HCT116 (cell line): Measurements from ENCODE around the gene PCDHGC4. TPM values are rescaled to one million over a fixed set of nuclear protein-coding genes. Genes with fewer than 3 reads are reported as not detected.

Experiments used
- ATAC-seq: fragments of 200-7000 bp; cut with Tn5 transposase; 2 replicates; pipeline ENCODE4 v1.9.1; 2020; ENCODE audit warnings: mild to moderate bottlenecking, moderate library complexity
- BruUV-seq: library from RNA; stranded (reverse); fragments of 400-500 nt; replicated peaks from 2 replicates; lab custom pipeline; 2021; lab: Mats Ljungman, UMichigan
- CTCF ChIA-PET: fragments of 300-600 bp; sonication (Branson Sonifier 250); formaldehyde crosslinking; loops from one replicate; lab custom pipeline; 2021; ENCODE audit warnings: antibody characterized with exemption; lab: Charles Lee
- POLR2A ChIA-PET: fragments of 300-600, 350-600 bp; sonication (Branson Sonifier 250); formaldehyde crosslinking; loops from one replicate; lab custom pipeline; 2021; ENCODE audit warnings: antibody characterized with exemption; lab: Charles Lee
- RAD21 ChIA-PET, 2 experiments: fragments of 300-600 bp; sonication (Branson Sonifier 250); formaldehyde crosslinking; loops; one replicate each; lab custom pipeline; 2023; ENCODE audit warnings: low total read pairs in 2 of 2; ENCODE audit not compliant: uncharacterized antibody in 2 of 2, unreplicated experiment in 2 of 2, low non-redundant PET in 1 of 2; lab: Charles Lee
- DNase-seq: peaks from one replicate; pipeline ENCODE4 v3.0.0-alpha.2; 2010; ENCODE audit warnings: low read depth, low spot score
- H2AFZ ChIP-seq: fragments of 200-600 bp; shearing (Covaris generic), sonication (generic); 2 replicates; pipeline ENCODE4 v1.6.1; 2017; ENCODE audit warnings: low read depth, mixed run types, mixed read lengths, antibody characterized with exemption, low read length; ENCODE audit not compliant: poor library complexity, severe bottlenecking
- H3K27ac ChIP-seq: 2 replicates; pipeline ENCODE4 v1.5.1; 2012; ENCODE audit warnings: low read depth, low read length
- H3K27me3 ChIP-seq: fragments of 200-600 bp; sonication (generic); 2 replicates; pipeline ENCODE4 v1.6.1; 2016; ENCODE audit warnings: mixed run types, low read length, mixed read lengths; ENCODE audit not compliant: insufficient read depth
- H3K36me3 ChIP-seq, 2 experiments: fragments of 200-500 bp in 1 of 2; fragments of 200-600 bp in 1 of 2; sonication (Bioruptor generic) in 1 of 2; sonication (generic) in 1 of 2; 2 replicates each; pipeline versions ENCODE4 v1.5.1 to v1.6.1; 2014 to 2016; ENCODE audit warnings: low read length in 2 of 2, inconsistent platforms in 1 of 2, mixed read lengths in 1 of 2, mixed run types in 1 of 2; ENCODE audit not compliant: insufficient read depth in 2 of 2, control insufficient read depth in 1 of 2
- H3K4me1 ChIP-seq, 2 experiments: fragments of 200-600 bp in 1 of 2; sonication (generic) in 1 of 2; 2 replicates each; pipeline versions ENCODE4 v1.5.1 to v1.6.1; 2012 to 2017; ENCODE audit warnings: low read length in 2 of 2, inconsistent platforms in 1 of 2, mild to moderate bottlenecking in 1 of 2, mixed read lengths in 1 of 2, mixed run types in 1 of 2, moderate library complexity in 1 of 2; ENCODE audit not compliant: insufficient read depth in 2 of 2, control insufficient read depth in 1 of 2
- H3K4me2 ChIP-seq: fragments of 200-600 bp; sonication (generic); 2 replicates; pipeline ENCODE4 v1.6.1; 2017; ENCODE audit warnings: mixed run types, low read length, mixed read lengths
- H3K4me3 ChIP-seq, 2 experiments: fragments of 200-600 bp in 1 of 2; sonication (generic) in 1 of 2; replicated peaks in 1 of 2; 2 replicates each; pipeline ENCODE4 v1.5.1; 2011 to 2016; ENCODE audit warnings: low read length in 2 of 2, control low read depth in 1 of 2, low read depth in 1 of 2, mild to moderate bottlenecking in 1 of 2, mixed read lengths in 1 of 2, mixed run types in 1 of 2
- H3K79me2 ChIP-seq: fragments of 200-600 bp; sonication (generic); 2 replicates; pipeline ENCODE4 v1.6.1; 2017; ENCODE audit warnings: mild to moderate bottlenecking, mixed run types, low read length, moderate library complexity, mixed read lengths; ENCODE audit not compliant: insufficient read depth
- H3K9ac ChIP-seq: fragments of 200-600 bp; sonication (generic); 2 replicates; pipeline ENCODE4 v1.6.1; 2016; ENCODE audit warnings: low read length, mixed read lengths
- H3K9me2 ChIP-seq: fragments of 200-600 bp; sonication (generic), shearing (Covaris generic); 2 replicates; pipeline ENCODE4 v1.6.1; 2017; ENCODE audit warnings: mixed run types, mild to moderate bottlenecking, moderate library complexity; ENCODE audit not compliant: insufficient read depth
- H3K9me3 ChIP-seq, 2 experiments: fragments of 200-500 bp in 1 of 2; fragments of 200-600 bp in 1 of 2; sonication (Bioruptor generic) in 1 of 2; sonication (generic) in 1 of 2; 2 replicates each; pipeline ENCODE4 v1.6.1; 2014 to 2017; ENCODE audit warnings: low read length in 2 of 2, mixed read lengths in 2 of 2, inconsistent platforms in 1 of 2, low read depth in 1 of 2, mild to moderate bottlenecking in 1 of 2, mixed run types in 1 of 2, moderate library complexity in 1 of 2; ENCODE audit not compliant: control insufficient read depth in 1 of 2, insufficient read depth in 1 of 2
- H4K20me1 ChIP-seq: fragments of 200-600 bp; sonication (generic), shearing (Covaris generic); 2 replicates; pipeline ENCODE4 v1.6.1; 2017; ENCODE audit warnings: mixed run types, mild to moderate bottlenecking, moderate library complexity; ENCODE audit not compliant: insufficient read depth
- ATF3 ChIP-seq: IDR thresholded peaks from 2 replicates; pipeline ENCODE4 v1.6.1; 2012
- CBX3 ChIP-seq: IDR thresholded peaks from 2 replicates; pipeline ENCODE4 v1.6.1; 2012; ENCODE audit warnings: low read depth
- CEBPB ChIP-seq: IDR thresholded peaks from 2 replicates; pipeline ENCODE4 v1.6.1; 2012; ENCODE audit warnings: low read depth
- EGR1 ChIP-seq: IDR thresholded peaks from 2 replicates; pipeline ENCODE4 v1.6.1; 2012; ENCODE audit warnings: low read depth
- EZH2phosphoT487 ChIP-seq: fragments of 200-600 bp; IDR thresholded peaks from 2 replicates; pipeline ENCODE4 v1.6.1; 2018; ENCODE audit warnings: antibody characterized with exemption, borderline replicate concordance
- FOSL1 ChIP-seq: IDR thresholded peaks from 2 replicates; pipeline ENCODE4 v1.6.1; 2012; ENCODE audit warnings: low read depth
- JUND ChIP-seq: IDR thresholded peaks from 2 replicates; pipeline ENCODE4 v1.6.1; 2012
- MAX ChIP-seq: IDR thresholded peaks from 2 replicates; pipeline ENCODE4 v1.6.1; 2012
- SIN3A ChIP-seq: IDR thresholded peaks from 2 replicates; pipeline ENCODE4 v1.6.1; 2012; ENCODE audit warnings: low read depth
- SP1 ChIP-seq: IDR thresholded peaks from 2 replicates; pipeline ENCODE4 v1.6.1; 2012; ENCODE audit warnings: low read depth
- SRF ChIP-seq: IDR thresholded peaks from 2 replicates; pipeline ENCODE4 v1.6.1; 2012; ENCODE audit warnings: low read depth
- TCF7L2 ChIP-seq: IDR thresholded peaks from 2 replicates; pipeline ENCODE4 v1.7.0; 2011; ENCODE audit warnings: borderline replicate concordance, inconsistent platforms; ENCODE audit not compliant: insufficient read depth, insufficient read length; ENCODE audit errors: extremely low read depth
- ZFX ChIP-seq: fragments of 450-650 bp; IDR thresholded peaks from 2 replicates; pipeline ENCODE4 v1.6.1; 2017
- ZNF274 ChIP-seq: fragments of 200-500 bp; sonication (Bioruptor generic); IDR thresholded peaks from 2 replicates; pipeline ENCODE4 v1.6.1; 2014; ENCODE audit warnings: mild to moderate bottlenecking, low read depth, low read length, inconsistent platforms
- intact Hi-C: fragments of 100-400 bp; cut with micrococcal nuclease; formaldehyde crosslinking; loops from 2 replicates; pipeline ENCODE4 v1.10.0; 2022
- total RNA-seq: library from RNA; stranded (reverse); gene quantifications from one replicate; pipeline ENCODE4 v1.2.1, GENCODE V29; 2021; ENCODE audit not compliant: unreplicated experiment

Gene PCDHGC4
- total RNA-seq, 1 experiment from 2014 or later, result 0.05 TPM

GRCh38 chr5:141503681-141504080, 18.9 kb downstream of the PCDHGC4 start:
- ATAC-seq (no peak), DNase-seq (no peak)
- Histone ChIP-seq H3K27ac (no peak overlapping the region), H3K36me3 (no peaks in the 10 kb centered on the region), H3K9me3 (no peaks in the 10 kb centered on the region), H2AFZ (no peak overlapping the region), H3K79me2 (no peaks in the 10 kb centered on the region), H3K4me3 (no peak overlapping the region), H3K4me1 (no peaks in the 10 kb centered on the region), H4K20me1 (no peaks in the 10 kb centered on the region), H3K9me2 (no peaks in the 10 kb centered on the region), H3K27me3 (no peaks in the 10 kb centered on the region), H3K4me2 (no peak overlapping the region), H3K9ac (no peak overlapping the region)
- ChIA-PET POLR2A (no interaction called here), RAD21 (no interaction called here), CTCF (no interaction called here)
- intact Hi-C loops, result no loop called here
- no TSS peak for BruUV-seq
- no peak for TF ChIP-seq EGR1
- no peak for TF ChIP-seq SP1
- TF ChIP-seq CEBPB, result no peak
- TF ChIP-seq MAX, result no peak
- no peak for TF ChIP-seq ATF3
- TF ChIP-seq FOSL1, result no peak
- TF ChIP-seq TCF7L2, result no peak
- no peak for TF ChIP-seq SIN3A
- no peak for TF ChIP-seq ZFX

GRCh38 chr5:141504216-141504615, 19.4 kb downstream of the PCDHGC4 start:
- H4K20me1 ChIP-seq, result no peaks in the 10 kb centered on the region
- no peak overlapping the region for H2AFZ ChIP-seq
- no peaks in the 10 kb centered on the region for H3K4me1 ChIP-seq
- no peaks in the 10 kb centered on the region for H3K9me3 ChIP-seq
- ATAC-seq (no peak), DNase-seq (no peak)
- H3K4me2 ChIP-seq, result no peak overlapping the region
- H3K9me2 ChIP-seq, result no peaks in the 10 kb centered on the region
- H3K27ac ChIP-seq, result no peak overlapping the region
- ChIA-PET CTCF (no interaction called here), POLR2A (no interaction called here), RAD21 (no interaction called here)
- no peak overlapping the region for H3K4me3 ChIP-seq
- H3K9ac ChIP-seq, result no peak overlapping the region
- no peaks in the 10 kb centered on the region for H3K79me2 ChIP-seq
- no peaks in the 10 kb centered on the region for H3K36me3 ChIP-seq
- BruUV-seq, result no TSS peak
- intact Hi-C loops, result no loop called here
- no peaks in the 10 kb centered on the region for H3K27me3 ChIP-seq
- TF ChIP-seq EZH2phosphoT487 (no peak), SRF (no peak), JUND (no peak), SIN3A (no peak), ZNF274 (no peak), CBX3 (no peak)
